HG03097 (cell line): Measurements from ENCODE around the gene TMEM187.

Experiments
- ATAC-seq: cut with Tn5 transposase; IDR thresholded peaks from one replicate; pipeline ENCODE4 v1.9.1; 2021; ENCODE audit not compliant: unreplicated experiment, low FRiP score

The TMEM187 gene

GRCh38 chrX:154016366-154017076 is 44.0 kb downstream of the TMEM187 start:
- no peak for ATAC-seq

GRCh38 chrX:154017766-154018517 is 45.4 kb downstream of the TMEM187 start:
- ATAC-seq = no peak

GRCh38 chrX:154018518-154019060 is 46.0 kb downstream of the TMEM187 start:
- no peak for ATAC-seq

GRCh38 chrX:154019061-154019621 is 46.6 kb downstream of the TMEM187 start:
- ATAC-seq = no peak

GRCh38 chrX:154019633-154020528 is 47.3 kb downstream of the TMEM187 start, which contains the start of gene IRAK1:
Gene IRAK1 (minus strand): TSS chrX:154019902. CDS start chrX:154019812, 90 bp downstream.
- no peak for ATAC-seq

GRCh38 chrX:154020536-154021115 is 48.1 kb downstream of the TMEM187 start:
- ATAC-seq = no peak

- no peak for ATAC-seq
Measured at GRCh38 chrX:154021131-154021611, 48.6 kb downstream of the TMEM187 start.

- no peak for ATAC-seq
Measured at GRCh38 chrX:154022108-154022507, 49.6 kb downstream of the TMEM187 start.

- no peak for ATAC-seq
Measured at GRCh38 chrX:154023276-154024000, 50.9 kb downstream of the TMEM187 start.

- no peak for ATAC-seq
Measured at GRCh38 chrX:154024271-154024670, 51.7 kb downstream of the TMEM187 start.

- no peak for ATAC-seq
Measured at GRCh38 chrX:154025230-154025629, 52.7 kb downstream of the TMEM187 start.

- ATAC-seq = no peak
Measured at GRCh38 chrX:154026136-154027021, 53.8 kb downstream of the TMEM187 start.

GRCh38 chrX:154027022-154027402 is 54.5 kb downstream of the TMEM187 start:
- no peak for ATAC-seq

- ATAC-seq = no peak
Measured at GRCh38 chrX:154027986-154028385, 55.4 kb downstream of the TMEM187 start.

GRCh38 chrX:154028502-154029184 is 56.1 kb downstream of the TMEM187 start:
- no peak for ATAC-seq

GRCh38 chrX:154029439-154029838 is 56.9 kb downstream of the TMEM187 start:
- no peak for ATAC-seq

- ATAC-seq = no peak
Measured at GRCh38 chrX:154030266-154030665, 57.7 kb downstream of the TMEM187 start.
